Activated T-cell treated with anti-CD3 and anti-CD28 coated beads, Interleukin-2, amount 50 U/mL, for 48 hours (primary cell): ENCODE data around the gene RGS17.
"Not testable (repeated sequence)": the region's sequence is repeated elsewhere in the genome, so short reads cannot be mapped to it uniquely, and the experiment has no call there.

Experiments used
- DNase-seq, 2 experiments: peaks; one replicate each; pipeline ENCODE4 v3.0.0-alpha.2; 2020

The RGS17 gene

DNA sequence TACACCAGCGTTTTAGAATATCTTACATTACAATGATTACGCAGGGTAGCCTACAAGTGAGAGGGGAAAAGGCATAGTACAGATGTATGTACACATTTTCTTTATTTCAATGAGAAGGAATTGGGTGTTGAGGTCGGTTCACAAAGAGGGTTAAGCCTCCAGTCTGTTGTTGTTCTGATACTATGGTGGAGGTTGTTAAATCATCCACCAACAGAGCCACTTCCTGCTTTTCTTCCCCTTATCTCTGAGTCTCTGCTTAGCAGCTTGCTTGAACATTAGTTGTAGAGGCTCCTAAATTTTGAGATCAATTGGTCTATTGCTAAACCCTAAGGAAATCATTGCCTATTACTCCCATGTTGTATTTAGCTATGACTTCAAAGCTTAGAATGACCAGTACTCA, 7.3 kb downstream of the RGS17 start:
- DNase-seq, result no peak

DNA sequence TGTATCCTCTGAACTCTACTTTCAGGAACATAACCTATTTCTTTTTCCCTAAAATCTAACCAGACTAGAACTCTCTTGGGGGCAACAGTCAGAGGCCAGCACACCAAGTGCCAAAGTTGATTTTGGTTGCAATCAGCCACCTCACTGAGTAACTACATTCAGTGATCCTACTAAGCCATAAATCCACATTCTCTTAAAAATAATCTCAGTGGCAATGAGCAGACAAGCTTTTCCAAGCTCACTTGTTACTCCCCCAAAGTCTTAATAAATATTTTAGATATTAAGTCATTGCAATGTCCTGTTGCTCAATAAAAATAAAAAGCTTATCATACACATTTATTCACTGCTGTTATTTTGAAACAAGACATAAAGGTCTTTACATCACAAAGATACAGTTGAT, 9.8 kb downstream of the RGS17 start:
- no peak for DNase-seq

DNA sequence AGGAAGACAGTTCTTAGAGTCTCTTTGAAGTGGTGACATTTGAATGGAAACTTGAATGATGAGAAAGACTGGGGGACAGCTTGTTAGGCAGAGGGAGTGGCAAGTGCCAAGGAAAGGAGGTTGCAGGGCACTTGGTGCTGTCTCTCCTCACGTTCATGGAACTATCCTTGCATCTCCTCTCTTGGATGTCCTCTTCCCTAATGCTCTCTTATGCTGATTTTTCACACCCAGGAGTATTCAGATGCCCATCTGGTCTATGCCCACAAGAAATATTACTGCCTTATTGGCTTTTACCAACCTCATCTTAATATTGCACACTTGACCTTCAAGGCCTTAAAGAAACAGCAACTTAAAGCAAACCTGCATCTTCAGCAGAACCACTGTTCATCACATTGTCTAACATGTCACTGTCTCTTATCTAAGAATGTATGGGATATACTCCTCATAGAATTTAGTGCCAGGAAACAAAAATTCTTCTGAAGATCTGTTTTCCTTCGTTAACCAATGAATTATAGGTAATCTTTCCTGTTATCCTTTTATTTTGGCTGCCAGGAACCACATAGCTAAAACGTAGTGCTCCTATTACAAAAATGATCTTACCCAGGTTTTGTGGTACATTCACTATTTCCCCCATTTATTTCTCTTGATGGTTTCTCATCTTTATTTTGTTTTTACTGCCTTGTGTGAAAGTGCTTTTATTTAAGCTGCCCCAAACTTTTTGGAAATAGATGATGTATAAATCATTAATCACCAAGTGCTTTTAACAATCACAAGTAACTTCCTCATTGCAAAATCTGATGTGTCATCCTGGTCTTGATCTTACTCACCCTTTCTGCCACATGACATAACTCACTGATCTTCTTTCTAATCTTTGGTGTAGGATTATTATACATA, 12.8 kb downstream of the RGS17 start:
- no peak for DNase-seq

DNA sequence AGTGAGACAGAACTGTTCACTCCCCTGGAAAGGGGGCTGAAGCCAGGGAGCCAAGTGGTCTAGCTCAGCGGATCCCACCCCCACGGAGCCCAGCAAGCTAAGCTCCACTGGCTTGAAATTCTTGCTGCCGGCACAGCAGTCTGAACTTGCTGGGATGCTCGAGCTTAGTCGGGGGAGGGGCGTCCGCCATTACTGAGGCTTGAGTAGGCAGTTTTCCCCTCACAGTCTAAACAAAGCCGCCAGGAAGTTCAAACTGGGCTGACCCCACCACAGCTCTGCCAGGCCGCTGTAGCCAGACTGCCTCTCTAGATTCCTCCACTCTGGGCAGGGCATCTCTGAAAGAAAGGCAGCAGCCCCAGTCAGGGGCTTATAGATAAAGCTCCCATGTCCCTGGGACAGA, 20.0 kb downstream of the RGS17 start:
- DNase-seq, result not testable (repeated sequence)

DNA sequence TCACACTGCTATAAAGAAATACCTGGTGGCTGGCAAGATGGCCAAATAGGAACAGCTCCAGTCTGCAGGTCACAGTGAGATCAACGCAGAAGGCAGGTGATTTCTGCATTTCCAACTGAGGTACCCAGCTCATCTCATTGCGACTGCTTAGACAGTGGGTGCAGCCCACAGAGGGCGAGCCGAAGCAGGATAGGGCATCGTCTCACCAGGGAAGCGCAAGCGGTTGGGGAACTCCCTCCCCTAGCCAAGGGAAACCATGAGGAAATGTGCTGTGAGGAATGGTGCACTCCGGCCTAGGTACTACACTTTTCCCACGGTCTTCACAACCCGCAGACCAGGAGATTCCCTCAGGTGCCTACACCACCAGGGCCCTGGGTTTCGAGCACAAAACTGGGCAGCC, 20.5 kb downstream of the RGS17 start:
- DNase-seq, result not testable (repeated sequence)

DNA sequence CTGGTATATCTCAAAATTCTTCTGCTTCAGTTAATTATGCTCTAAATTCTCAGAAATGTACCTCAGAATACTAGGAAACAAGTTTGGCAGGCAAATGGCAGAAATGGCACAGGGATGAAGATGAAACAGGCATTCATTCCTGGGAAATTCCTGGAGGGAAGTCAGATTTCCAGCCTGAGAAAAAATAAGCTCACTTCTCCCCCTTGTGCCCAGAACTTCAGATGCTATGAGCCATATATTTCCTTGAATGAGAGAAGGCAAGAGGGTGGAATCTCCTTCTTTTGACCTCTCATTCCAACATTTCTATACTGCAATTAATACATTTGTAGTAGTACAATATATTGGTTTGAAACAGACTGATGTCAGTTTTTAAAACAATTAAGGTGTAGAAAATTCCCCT, 22.8 kb downstream of the RGS17 start:
- no peak for DNase-seq

DNA sequence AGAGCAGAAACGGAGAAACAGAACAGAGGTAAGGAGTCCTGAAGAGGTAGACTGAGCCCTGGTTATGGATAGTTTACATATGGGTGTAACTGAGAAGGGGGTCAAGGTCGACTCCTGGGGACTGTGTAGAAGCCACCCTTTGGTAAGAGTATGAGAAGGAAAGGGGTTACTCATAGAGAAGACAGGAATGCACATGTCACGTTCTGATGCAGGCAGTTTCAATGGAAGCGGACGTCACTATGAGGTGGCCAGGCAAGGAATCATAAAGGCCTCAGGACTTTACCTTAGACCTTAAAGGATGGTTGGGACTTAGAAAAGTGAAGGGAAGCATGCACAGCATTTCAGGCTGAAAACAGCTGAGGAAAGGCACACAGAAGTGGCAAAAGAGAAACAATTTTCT, 25.1 kb downstream of the RGS17 start:
- no peak for DNase-seq

DNA sequence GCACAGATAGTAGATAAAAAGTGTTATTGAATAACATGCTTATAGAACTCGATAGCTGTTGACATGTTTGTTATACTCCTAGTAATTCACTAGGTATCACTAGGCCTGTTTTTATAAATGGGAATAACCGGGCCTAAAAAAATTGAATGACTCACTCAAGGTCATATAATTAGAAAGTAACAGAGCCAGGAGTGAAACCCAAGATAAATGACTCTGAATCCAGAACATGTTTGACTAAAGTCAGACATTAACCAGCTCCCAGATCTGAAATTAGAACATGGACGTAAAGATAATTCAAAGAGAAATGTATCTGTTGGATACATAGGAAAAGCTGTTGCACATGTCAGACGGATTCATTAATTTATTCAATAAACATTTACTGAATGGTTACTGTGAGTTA, 26.9 kb downstream of the RGS17 start:
- no peak for DNase-seq

DNA sequence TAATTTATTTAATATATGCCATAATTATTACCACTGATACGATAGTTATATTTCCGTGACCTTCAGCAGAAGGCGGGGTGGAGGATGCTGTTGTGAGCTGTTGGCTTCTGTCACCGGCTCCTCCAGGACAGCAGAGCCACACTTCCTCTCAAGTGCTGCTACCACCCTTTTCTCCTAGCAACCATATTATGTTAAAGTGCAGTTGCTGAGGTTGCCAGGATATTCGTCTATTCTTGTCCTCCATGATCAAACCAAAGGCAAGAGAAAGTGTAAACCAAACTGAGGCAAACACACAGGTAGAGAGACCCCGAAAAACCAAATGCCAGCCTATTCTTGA, 27.8 kb downstream of the RGS17 start:
- DNase-seq, result no peak

DNA sequence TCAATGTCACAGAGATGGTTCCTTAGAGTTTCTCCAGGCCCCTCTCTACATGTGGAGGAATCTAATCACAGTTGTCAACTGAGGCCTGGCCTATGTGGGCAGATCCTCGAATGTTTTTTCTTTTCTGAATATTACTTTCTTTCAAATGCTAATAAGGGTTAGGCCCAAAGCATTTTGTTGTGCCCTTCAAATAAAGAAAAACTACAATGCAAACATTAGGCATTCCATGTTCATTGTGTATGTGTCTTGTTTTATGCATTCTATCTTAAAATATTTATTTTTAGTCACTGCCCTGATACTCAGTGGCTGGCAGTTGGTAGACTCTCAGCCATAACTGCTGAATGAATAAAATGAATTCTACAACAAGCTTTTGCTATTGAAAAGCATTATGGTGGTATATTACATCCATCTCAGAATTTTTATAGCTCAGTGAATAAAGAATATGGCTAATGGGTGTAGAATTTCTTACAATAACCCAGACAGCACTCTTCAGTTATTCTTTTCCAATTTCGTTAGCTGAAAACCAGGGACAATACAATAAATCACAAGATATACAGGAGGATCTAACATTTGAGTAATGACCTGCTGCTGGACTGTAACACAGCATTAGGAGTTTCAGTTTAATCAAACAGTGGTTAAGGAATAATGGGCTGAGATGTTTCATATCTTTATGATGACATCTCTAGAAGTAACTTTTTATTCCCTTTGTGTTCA, 28.3 kb downstream of the RGS17 start:
- no peak for DNase-seq

DNA sequence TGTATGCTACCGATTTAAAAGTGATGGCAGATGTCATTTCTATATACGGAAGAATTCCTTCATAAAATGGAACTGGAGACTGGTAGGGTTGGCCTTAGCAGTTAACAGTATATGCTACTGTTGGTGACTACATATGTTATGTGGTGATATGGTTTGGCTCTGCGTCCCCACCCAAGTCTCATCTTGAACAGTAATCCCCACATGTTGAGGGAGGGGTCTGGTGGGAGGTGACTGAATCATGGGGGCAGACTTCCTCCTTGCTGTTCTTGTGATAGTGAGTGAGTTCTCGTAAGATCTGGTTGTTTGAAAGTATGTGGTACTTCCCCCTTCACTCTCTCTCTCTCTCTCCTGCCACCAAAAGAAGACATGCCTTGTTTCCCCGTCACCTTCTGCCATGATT, 29.6 kb downstream of the RGS17 start:
- DNase-seq, result no peak

DNA sequence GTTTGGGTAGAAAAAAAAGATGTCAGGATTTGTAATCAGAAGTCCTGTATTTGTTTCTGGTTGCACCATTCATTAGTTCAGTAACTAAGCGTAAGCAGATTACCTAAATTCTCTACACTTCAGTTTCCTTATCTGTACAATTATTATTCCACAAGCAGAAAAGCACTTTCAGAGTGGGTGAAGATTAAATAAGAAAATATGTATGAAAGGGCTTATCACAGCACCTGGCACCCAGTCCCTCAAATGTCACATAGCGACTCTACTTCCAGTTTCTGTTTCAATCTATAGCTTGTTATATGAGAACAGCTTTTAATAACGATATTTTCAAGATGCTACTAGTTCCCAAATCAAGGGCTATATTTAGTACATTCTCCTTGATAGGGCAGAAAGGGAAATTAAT, 31.4 kb downstream of the RGS17 start:
- no peak for DNase-seq

DNA sequence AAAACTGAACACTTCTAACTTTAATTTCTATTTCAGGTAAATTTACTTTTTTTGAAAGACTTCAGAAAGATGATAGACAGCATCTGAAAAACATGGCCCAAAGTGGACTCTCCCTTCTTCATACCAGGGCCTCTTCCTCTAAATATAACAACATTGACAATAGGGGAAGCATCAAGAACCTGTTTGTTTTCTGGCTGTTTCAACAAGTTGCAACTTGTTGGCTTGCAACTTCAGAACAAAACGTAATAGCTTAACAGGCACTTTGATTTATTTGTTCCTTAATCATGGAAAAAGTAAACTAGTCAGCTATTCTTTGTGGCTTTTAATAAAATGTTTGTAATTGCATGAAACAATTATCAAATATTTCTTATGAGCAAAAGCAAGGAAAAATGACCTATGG, 34.3 kb downstream of the RGS17 start:
- no peak for DNase-seq

DNA sequence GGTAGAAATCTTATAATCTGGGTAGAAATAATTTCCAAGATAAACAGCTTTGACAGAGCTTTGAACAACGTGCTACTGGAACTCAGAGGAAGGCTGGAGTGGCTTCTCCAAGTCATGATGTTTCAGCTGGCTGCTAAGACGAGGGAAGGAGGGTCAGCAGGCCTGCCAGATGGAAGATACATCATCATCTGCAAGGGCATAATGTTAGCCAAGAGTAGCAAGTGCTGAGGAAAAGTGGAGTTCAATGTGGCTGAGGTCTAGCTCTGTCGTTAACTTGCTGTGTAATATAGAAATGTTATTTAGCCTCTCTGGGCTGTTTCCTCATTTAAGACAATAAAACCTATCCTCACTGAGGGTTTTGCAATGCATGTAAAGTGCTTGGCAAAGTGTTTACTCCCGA, 35.1 kb downstream of the RGS17 start:
- no peak for DNase-seq

DNA sequence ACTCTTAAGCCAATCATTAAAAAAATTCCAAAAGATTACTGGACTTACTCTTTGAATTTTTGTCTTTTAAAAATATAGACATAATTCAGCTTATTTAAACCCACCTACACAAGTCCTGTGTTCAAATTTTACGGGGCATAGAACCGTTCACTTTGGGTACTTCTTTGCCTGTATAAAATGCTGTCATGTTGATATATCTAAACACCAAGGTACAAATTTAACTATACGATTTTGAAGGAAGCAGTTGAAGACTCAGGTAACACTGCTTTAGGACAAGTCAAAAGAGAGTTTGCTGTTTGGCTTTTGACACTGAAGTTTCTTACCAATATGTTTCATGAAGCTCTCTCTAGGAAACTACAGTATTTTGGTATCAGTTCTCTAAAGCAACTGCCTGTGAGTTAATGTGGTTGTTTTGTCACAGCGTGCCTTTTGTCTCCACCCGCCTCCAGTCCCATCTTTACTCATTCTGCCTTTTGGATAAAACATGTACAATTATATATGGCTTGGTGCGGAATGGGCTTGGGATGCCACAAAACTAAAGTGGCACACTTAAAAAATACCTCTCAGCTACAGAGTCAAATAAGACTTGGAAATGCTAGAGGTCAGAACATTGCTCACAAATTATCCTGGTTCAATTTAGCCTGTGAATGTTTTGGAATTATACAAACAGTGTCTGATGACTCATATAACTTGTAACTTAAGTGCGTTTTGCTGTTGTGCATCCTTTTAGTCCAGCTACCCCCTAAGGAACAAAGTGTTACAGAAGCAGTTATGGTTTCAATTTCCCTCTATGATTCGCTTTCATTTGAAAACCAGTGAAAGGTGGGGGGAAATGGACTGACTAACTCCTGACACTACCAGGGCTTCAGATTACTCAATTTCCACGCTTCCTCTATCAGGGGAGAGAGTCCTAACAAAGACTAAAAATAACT, 38.7 kb downstream of the RGS17 start:
- no peak for DNase-seq

DNA sequence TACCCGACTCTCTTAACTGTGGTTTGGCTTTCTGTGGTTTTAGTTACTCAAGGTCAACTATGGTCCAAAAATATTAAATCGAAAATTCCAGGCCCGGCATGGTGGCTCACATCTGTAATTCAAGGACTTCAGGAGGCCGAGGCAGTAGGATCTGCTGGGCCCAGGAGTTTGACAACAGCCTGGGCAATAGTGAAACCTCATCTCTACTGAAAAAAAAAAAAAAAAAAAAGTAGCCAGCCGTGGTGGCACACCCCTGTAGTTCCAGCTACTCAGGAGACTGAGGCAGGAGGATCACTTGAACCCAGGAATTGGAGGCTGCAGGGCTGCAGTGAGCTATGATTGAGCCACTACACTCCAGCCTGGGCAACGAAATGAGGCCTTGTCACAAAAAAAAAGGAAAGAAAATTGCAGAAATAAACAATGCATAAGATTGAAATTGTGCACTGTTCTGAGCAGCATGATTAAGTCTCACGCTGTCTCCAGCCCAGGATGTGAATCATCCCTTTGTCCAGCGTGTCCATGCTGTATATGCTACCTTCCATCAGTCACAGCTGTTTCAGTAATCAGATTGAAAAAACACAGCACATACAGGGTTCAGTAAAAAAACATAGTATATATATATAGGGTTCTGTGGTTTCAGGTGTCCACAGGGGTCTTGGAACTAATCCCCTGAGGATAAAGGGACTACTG, 40.7 kb downstream of the RGS17 start:
- DNase-seq, result no peak

DNA sequence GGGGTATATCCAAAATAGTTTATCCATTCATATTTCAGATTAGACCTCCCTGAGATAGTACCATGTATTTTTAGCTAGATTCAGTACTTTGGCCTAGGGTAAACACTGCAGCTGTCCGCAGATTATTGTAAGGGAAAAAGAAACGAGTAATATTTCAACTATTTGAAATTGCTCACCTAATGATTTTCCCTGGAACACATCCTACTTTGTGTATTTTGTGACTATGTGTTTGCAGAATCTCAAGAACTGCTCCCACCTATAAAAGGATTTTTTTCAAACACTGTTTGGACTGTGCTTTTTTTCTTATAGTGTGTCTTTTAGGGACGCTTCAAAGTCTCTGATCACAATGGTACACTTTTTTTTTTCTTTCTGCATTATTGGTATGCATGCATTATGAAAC, 42.3 kb downstream of the RGS17 start:
- DNase-seq, result no peak

DNA sequence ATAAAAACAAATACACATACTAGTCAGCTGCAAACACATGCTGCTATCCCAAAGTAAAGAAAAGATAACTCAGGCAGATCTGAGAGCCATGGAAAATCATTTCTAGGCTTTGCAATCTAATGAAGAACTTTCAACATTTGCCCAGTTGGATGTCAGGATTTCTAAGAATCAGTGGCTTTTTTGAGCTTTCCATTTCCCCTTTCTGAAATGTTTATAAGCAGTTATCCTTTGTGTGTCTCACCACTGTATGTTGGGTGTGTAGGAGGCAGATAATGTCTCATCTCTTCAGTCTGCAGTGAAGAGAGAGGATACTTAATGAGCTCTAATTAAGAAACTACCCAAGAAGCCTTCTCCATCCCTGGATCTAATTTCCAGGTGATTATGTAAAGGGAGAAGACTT, 43.6 kb downstream of the RGS17 start:
- DNase-seq, result no peak

DNA sequence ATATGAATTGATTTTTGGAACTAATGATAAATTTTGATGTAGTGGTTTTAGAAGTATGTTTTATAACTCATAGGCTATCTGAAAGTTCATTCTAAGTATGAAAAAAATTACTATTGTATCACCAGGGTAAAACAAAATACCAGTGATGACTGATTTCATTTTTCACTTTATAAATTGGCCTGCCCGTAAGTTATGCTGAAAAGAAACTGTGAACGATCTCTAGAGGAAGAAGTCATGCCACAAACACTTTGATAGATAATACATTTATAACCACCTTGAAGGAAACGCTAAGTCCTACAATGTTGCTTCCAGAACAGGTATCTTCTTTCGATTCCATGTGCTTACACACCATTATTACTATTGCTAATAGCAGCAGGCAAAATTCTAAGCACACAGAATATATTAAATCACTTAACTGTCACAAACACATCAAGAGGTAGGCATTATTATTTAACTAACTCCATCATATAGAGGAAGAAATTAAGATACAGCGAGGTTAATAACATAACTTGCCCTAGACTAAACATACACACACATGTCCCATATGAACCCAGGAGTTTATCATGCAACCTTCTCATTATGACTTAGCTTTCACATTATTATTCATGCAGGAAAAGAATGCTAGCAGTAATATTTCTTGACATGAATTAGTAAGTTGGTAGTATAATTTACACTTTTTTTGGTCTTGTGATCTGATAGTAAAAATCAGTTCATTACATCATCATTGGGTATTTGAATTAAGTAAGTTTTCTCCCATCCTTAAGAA, 44.7 kb downstream of the RGS17 start:
- DNase-seq, result no peak

DNA sequence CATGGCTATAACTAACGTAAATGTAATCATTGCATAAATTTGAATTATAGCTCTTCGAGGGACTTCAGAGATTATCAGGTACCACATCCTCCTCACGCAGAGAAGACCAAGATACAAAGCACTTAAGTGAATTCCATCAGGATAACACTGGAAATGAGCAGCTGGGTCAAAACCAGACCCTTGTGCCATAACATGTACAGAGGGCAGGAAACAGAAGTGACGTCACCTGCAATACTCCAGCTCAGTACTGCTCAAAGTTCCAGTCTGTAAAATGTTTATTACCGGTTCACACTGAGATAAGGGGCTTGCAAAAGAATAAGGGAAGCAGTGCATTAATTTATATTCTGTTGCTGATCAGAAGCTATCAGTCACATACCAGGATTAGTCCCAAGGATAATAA, 45.8 kb downstream of the RGS17 start:
- DNase-seq, result no peak

DNA sequence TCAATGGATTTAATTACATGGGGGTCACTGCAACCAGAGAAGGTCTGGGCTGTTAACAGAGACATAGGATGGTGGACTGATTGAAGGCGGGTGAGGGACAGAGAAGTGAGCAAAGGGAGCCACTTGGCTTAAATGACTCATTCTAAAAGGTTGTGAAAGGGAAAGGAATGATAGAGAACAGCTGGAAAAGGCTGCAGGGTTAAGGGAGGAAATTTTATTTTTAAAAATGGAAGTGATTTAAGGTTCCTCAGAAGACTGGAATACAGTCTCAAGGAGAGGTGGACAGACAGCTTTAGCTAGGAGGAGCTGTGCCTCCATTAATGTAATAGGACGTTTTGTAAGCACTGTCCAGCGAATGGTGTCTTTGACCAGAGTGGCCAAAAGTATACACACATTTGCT, 46.7 kb downstream of the RGS17 start:
- DNase-seq, result no peak

DNA sequence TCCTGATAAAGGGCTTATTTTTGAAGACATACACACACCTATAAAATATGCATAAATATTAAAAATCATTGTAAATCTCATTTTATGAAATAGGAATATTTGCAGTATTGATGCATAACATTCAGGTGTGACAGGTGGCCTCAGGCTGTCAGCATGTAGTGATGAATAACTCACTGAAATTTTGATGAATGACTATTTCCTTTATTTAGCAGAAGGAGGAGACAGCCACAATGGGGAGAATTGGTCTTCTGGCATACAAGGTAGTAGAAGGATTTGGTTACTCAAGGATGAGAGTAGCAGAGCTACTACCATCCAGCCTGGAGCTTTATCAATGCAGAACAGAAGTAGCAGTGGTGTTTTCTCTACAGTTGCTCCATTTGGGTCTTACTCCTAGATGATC, 47.2 kb downstream of the RGS17 start:
- DNase-seq, result no peak
